Stimulated activated CD8-positive, alpha-beta memory T cell treated with anti-CD3 and anti-CD28 coated beads, Interleukin-7, amount 100 ng/mL, for 24 hours (primary cell): ENCODE measurements around the gene CHCHD1.
"Not testable (repeated sequence)": the region's sequence is repeated elsewhere in the genome, so short reads cannot be mapped to it uniquely, and the experiment has no call there.

Source experiments
- DNase-seq: peaks from one replicate; pipeline ENCODE4 v3.0.0-alpha.2; 2020; ENCODE audit warnings: low read depth

The CHCHD1 gene

DNA sequence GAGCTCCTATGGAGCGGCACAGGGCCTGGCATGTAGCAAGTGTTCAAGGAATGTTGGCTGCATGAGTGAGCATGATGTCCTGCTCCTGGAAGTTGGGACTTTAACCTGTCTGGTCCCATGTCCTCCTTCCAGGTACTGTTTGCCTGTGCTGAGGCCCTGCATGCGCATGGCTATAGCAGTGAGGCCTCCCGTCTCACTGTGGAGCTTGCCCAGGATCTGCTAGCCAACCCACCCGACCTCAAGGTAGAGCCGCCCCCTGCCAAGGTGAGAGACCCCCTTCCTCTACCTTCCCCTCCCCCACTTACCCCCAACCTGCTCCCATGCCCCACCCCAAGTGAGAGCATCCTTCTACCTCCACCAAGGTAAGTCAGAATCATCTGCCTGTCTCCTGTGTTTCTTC, 11.6 kb downstream of the CHCHD1 start:
- no peak for DNase-seq

DNA sequence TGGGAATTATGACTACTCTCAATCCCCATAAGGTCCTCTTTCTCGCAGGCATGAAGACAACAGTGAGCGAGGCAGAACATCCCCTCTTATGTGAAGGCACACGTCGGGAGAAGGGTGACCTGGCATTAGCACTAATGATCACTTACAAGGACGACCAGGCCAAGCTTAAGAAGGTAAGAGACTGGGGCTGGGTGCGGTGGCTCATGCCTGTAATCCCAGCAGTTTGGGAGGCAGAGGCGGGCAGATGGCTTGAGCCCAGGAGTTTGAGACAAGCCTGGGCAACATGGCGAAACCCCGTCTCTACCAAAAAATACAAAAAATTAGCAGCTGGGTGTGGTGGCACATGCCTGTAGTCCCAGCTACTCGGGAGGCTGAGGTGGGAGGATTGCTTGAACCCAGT, 13.6 kb downstream of the CHCHD1 start:
- not testable (repeated sequence) for DNase-seq

DNA sequence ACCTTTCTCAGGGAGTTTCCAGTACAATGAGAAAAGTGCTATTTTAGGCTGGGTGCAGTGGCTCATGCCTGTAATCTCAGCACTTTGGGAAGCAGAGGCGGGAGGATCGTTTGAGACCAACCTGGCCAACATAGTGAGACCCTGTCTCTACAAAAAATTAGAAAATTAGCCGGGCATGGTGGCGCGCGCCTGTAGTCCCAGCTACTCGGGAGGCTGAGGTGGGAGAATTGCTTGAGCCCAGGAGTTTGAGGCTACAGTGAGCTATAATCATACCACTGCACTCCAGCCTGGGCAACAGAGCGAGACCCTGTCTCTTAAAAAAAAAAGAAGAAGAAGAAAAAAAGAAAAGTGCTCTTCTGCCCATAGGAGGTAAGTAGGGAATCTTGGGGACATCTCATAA, 14.2 kb downstream of the CHCHD1 start:
- not testable (repeated sequence) for DNase-seq

GRCh38 chr10:73796766-73797165, 14.9 kb downstream of the CHCHD1 start:
- no peak for DNase-seq

DNA sequence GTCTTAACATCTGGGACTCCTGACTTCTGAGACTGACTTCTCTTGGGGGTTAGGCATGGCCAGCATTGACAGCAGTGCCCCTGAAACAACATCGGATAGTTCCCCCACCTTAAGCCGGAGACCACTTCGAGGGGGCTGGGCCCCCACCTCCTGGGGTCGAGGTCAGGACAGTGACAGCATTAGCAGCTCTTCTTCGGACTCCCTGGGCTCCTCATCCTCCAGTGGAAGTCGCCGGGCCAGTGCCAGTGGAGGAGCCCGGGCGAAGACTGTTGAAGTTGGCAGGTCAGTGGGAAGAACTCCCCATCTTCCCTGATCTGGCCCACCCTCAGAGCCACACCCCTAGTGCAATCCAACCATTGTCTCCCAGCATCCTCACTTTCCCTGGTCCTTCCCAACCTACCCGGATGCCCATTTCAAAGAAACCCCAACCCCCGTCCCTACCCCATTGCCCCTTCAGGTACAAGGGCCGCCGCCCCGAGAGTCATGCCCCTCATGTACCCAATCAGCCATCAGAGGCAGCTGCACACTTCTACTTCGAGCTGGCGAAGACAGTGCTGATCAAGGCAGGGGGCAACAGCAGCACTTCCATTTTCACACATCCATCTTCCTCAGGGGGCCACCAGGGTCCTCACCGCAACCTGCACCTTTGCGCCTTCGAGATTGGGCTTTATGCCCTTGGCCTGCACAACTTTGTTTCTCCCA, 15.6 kb downstream of the CHCHD1 start:
- DNase-seq, result no peak

DNA sequence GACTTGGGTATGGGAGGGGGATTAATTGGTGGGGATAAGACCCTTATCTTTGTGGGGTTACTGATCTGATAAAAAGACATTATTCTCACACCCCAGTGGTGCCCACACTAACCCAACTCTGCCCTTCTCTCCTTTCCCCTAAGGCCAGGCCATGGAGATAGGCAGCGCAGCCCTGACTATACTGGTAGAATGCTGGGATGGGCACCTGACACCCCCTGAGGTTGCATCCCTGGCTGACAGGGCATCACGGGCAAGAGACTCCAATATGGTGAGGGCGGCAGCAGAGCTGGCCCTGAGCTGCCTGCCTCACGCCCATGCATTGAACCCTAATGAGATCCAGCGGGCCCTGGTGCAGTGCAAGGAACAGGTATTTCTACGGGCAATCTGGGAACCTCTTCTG, 16.2 kb downstream of the CHCHD1 start:
- no peak for DNase-seq

DNA sequence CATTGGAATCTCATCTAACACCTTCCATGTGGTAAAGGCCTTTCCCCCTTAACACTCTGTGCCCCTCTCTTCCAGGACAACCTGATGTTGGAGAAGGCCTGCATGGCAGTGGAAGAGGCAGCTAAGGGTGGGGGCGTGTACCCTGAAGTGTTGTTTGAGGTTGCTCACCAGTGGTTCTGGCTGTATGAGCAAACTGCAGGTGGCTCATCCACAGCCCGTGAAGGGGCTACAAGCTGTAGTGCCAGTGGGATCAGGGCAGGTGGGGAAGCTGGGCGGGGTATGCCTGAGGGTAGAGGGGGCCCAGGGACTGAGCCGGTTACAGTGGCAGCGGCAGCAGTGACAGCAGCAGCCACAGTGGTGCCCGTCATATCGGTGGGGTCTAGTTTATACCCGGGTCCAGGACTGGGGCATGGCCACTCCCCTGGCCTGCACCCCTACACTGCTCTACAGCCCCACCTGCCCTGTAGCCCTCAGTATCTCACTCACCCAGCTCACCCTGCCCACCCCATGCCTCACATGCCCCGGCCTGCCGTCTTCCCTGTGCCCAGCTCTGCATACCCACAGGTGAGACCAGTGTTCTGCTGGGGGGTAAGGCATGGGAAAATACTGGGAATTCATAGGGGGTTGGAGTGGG, 17.2 kb downstream of the CHCHD1 start:
- no peak for DNase-seq

GRCh38 chr10:73799899-73800559, 18.2 kb downstream of the CHCHD1 start:
- no peak for DNase-seq

- no peak for DNase-seq
Measured at GRCh38 chr10:73800560-73801252, 18.9 kb downstream of the CHCHD1 start.

DNA sequence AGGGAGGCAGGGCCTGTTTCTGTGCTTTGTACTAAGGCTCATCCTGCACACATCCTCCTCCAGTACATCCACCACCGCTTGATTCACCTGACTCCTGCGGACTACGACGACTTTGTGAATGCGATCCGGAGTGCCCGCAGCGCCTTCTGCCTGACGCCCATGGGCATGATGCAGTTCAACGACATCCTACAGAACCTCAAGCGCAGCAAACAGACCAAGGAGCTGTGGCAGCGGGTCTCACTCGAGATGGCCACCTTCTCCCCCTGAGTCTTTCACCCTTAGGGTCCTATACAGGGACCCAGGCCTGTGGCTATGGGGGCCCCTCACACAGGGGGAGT, 19.4 kb downstream of the CHCHD1 start:
- DNase-seq, result no peak

GRCh38 chr10:73802276-73802991, 20.6 kb downstream of the CHCHD1 start:
- no peak for DNase-seq

DNA sequence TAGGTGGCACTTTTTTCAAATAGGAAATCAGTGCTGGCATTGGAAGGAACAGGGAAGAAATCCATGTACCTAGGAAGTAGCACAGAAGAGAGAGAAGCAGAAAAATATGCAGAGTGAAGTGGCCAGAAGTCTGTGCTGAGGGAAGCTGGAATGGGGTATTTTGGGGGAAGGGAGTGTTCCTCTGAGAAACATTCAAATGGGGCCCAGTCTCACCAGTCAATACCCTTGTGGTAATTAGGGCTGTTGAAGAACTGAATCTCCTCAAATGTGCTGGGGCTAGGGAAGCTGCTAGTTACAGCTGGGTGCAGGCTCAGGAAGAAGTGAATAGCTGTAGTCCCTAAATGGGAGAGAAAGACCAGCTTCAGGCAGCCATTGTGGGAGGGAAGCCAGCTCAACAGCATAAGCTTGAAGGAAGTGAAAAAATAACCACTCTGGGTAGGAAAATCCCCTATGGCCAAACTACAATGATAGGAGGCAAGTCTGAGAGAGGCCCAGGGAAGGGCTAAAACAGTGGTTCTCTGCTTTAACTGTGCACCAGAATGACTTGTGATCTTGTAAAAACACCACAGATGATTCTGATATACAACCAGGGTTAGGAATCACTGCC, 21.9 kb downstream of the CHCHD1 start:
- no peak for DNase-seq

GRCh38 chr10:73806176-73806950, 24.5 kb downstream of the CHCHD1 start:
- DNase-seq, result no peak

GRCh38 chr10:73807471-73807870, 25.6 kb downstream of the CHCHD1 start:
- no peak for DNase-seq

- DNase-seq, result no peak
Measured at GRCh38 chr10:73808021-73808815, 26.4 kb downstream of the CHCHD1 start.

GRCh38 chr10:73809061-73809818, 27.4 kb downstream of the CHCHD1 start:
- DNase-seq, result no peak

- no peak for DNase-seq
Measured at GRCh38 chr10:73810358-73810734, 28.5 kb downstream of the CHCHD1 start.

GRCh38 chr10:73810735-73811465, 29.1 kb downstream of the CHCHD1 start:
- peak; percentile 9 for DNase-seq

DNA sequence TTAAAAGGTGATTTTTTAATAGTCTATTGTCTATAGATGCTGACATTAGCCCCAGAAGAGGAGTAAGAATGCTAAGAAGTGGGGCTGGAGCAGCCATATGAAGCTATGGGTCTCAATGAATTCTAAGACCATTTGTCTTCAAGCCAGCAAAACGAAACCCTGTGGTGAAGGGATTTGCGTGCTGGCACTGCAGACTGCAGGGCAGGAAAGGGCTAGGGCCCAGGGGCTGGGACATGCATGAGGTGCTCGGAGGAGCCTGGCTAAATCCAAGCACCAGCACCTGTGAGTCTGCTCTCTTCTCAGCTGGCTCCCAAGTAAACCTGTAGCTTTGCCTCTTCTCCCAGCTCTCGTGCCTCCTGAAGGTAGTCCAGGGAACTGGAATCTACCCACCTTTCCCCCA, 30.8 kb downstream of the CHCHD1 start:
- no peak for DNase-seq
